HG02763 (cell line): Measurements from ENCODE around the gene IRF5.
A peak's percentile ranks its signal among the peaks of the same experiment; 100 is the strongest.
"Not testable (repeated sequence)": the region's sequence is repeated elsewhere in the genome, so short reads cannot be mapped to it uniquely, and the experiment has no call there.

ENCODE experiments used
- ATAC-seq: cut with Tn5 transposase; IDR thresholded peaks from one replicate; pipeline ENCODE4 v1.9.1; 2021; ENCODE audit warnings: mild to moderate bottlenecking, moderate library complexity; ENCODE audit not compliant: unreplicated experiment

IRF5 gene

GRCh38 chr7:128937271-128937646, 468 bp upstream of the IRF5 start:
- no peak for ATAC-seq

- no peak for ATAC-seq
Observed at GRCh38 chr7:128938544-128939074, 882 bp downstream of the IRF5 start.

- ATAC-seq: no peak
Observed at GRCh38 chr7:128939075-128939860, 1.5 kb downstream of the IRF5 start.

- no peak for ATAC-seq
Observed at GRCh38 chr7:128939861-128940410, 2.2 kb downstream of the IRF5 start.

GRCh38 chr7:128940494-128941322, 3.0 kb downstream of the IRF5 start:
- peak; percentile 46 for ATAC-seq

GRCh38 chr7:128941323-128941890, 3.7 kb downstream of the IRF5 start:
- no peak for ATAC-seq

GRCh38 chr7:128941946-128942526, 4.3 kb downstream of the IRF5 start:
- ATAC-seq: no peak

GRCh38 chr7:128943251-128943650, 5.5 kb downstream of the IRF5 start:
- ATAC-seq: not testable (repeated sequence)

- no peak for ATAC-seq
Observed at GRCh38 chr7:128944487-128945236, 6.9 kb downstream of the IRF5 start.

- ATAC-seq: no peak
Observed at GRCh38 chr7:128945668-128946366, 8.1 kb downstream of the IRF5 start.

- ATAC-seq: no peak
Observed at GRCh38 chr7:128946936-128947830, 9.5 kb downstream of the IRF5 start.

- ATAC-seq: no peak
Observed at GRCh38 chr7:128947854-128948253, 10.1 kb downstream of the IRF5 start.

- no peak for ATAC-seq
Observed at GRCh38 chr7:128948312-128948973, 10.7 kb downstream of the IRF5 start.

GRCh38 chr7:128948976-128949760, 11.4 kb downstream of the IRF5 start:
- no peak for ATAC-seq

GRCh38 chr7:128951296-128951695, 13.6 kb downstream of the IRF5 start:
- no peak for ATAC-seq

- no peak for ATAC-seq
Observed at GRCh38 chr7:128954150-128954549, 16.4 kb downstream of the IRF5 start.
